Measurements from ENCODE around the gene HSBP1.

GRCh38 chr16:83810901-83811300, 3.1 kb downstream of the HSBP1 start:
- TF ChIP-seq CTCF (conservative IDR thresholded peaks at IDR 0.05; ENCODE audit: low read depth, low read length): no peak
- no peak for TF ChIP-seq POLR2A (IDR thresholded peaks at IDR 0.05; ENCODE audit: low read depth, low read length)
- no peak for TF ChIP-seq SMC3 (IDR thresholded peaks at IDR 0.05; ENCODE audit: low read depth, low read length)
- TF ChIP-seq NFE2L2 (IDR thresholded peaks at IDR 0.05; ENCODE audit: low read depth, low read length): no peak
- TF ChIP-seq FOS (IDR thresholded peaks at IDR 0.05; ENCODE audit: low read depth, low read length): no peak
- no peak for TF ChIP-seq MAFK (IDR thresholded peaks at IDR 0.05; ENCODE audit: low read depth, low read length)
- no peak for TF ChIP-seq BHLHE40 (IDR thresholded peaks at IDR 0.05; ENCODE audit: low read depth, low read length)
- TF ChIP-seq RAD21 (IDR thresholded peaks at IDR 0.05; ENCODE audit: low read length): no peak
- TF ChIP-seq CEBPB (IDR thresholded peaks at IDR 0.05; ENCODE audit: low read depth, low read length): 0 out of 2 replicates have a peak, but pooled peaks have one; percentile 17
- no peak for TF ChIP-seq USF2 (IDR thresholded peaks at IDR 0.05; ENCODE audit: low read depth, low read length)
- no peak for TF ChIP-seq ELK1 (IDR thresholded peaks at IDR 0.05; ENCODE audit: borderline replicate concordance, low read depth, low read length)
